Right lobe of liver (tissue), 6 donors: Measurements from ENCODE around the gene AK5. TPM values are rescaled to one million over a fixed set of nuclear protein-coding genes. Genes with fewer than 3 reads are reported as not detected.

Experiments used
- ATAC-seq, 4 donors: fragments of 200-7000 bp; cut with Tn5 transposase; one replicate each; pipeline ENCODE4 v1.9.1; 2020; ENCODE audit warnings: mild to moderate bottlenecking in 4 of 4, moderate library complexity in 4 of 4
- DNase-seq, 3 donors: peaks; one replicate each; pipeline ENCODE4 v3.0.0-alpha.2; 2020
- H3K27ac ChIP-seq, 3 donors: fragments of 200-600 bp; one replicate each; pipeline ENCODE4 v1.8.0; 2022
- H3K27me3 ChIP-seq, 2 donors: fragments of 200-600 bp; one replicate each; pipeline ENCODE4 v1.8.0; 2022
- H3K36me3 ChIP-seq, 4 donors: fragments of 200-600 bp; sonication (generic) in 1 of 4; one replicate each; pipeline versions ENCODE4 v1.5.1 to v1.8.0; 2017 to 2022; ENCODE audit warnings: control low read depth in 1 of 4
- H3K4me1 ChIP-seq, 4 donors: fragments of 200-600 bp; sonication (generic) in 1 of 4; one replicate each; pipeline versions ENCODE4 v1.5.1 to v1.8.0; 2017 to 2022; ENCODE audit warnings: control low read depth in 1 of 4
- H3K4me3 ChIP-seq, 3 donors: fragments of 200-600 bp; one replicate each; pipeline ENCODE4 v1.8.0; 2022
- H3K9me3 ChIP-seq, 4 donors: fragments of 200-600 bp; sonication (generic) in 1 of 4; one replicate each; pipeline versions ENCODE4 v1.5.1 to v1.8.0; 2017 to 2022; ENCODE audit warnings: control low read depth in 1 of 4
- CTCF ChIP-seq, 4 donors: fragments of 200-600 bp in 3 of 4; fragments of 450-650 bp in 1 of 4; IDR thresholded peaks; one replicate each; pipeline versions ENCODE4 v1.5.1 to v1.8.0; 2016 to 2022; ENCODE audit warnings: antibody characterized with exemption in 4 of 4, mild to moderate bottlenecking in 2 of 4
- POLR2A ChIP-seq: fragments of 450-650 bp; IDR thresholded peaks from one replicate; pipeline ENCODE4 v1.6.1; 2017; ENCODE audit warnings: antibody characterized with exemption, mild to moderate bottlenecking
- WGBS: methylation state at CpG from one replicate; pipeline ENCODE4 v1.1.6; 2018; ENCODE audit warnings: low coverage, low lambda C conversion rate; ENCODE audit not compliant: insufficient coverage; ENCODE audit errors: missing lambda C conversion rate; 5-methylcytosine and 5-hydroxymethylcytosine counted together
- intact Hi-C, 2 donors: fragments of 100-400 bp; cut with DNase I; formaldehyde crosslinking; loops; one replicate each; pipeline versions ENCODE4 v1.11.2 to v1.14.1; 2022
- total RNA-seq, 6 experiments: library from RNA; depleted of rRNA in 2 of 6; stranded (reverse); fragments of >200 nt in 2 of 6; fragmentation: NEBNext Ultra II Directional in 3 of 6; extraction: Animal tissue kit (Norgen Biotek cat#: 25700) in 3 of 6; gene quantifications; one replicate each; pipeline versions ENCODE4 v1.1.0 to v1.2.4, GENCODE V29; 2016 to 2023
- donor health status: DM: no; HTN: yes; CAD: no.
- donor health status: DM: no; HTN: no; CAD: no.
- donor health status: DM: no; HTN: no; CAD: no.
- donor health status: DM: no; HTN: yes; CAD: no.
- donor health status: DM: no; HTN: yes; CAD: no.

The AK5 gene
- total RNA-seq, 6 experiments from 2014 or later: 0.47 to 0.53 TPM; not detected in 4

- H3K9me3 ChIP-seq: no peaks in the 10 kb centered on the region
- ATAC-seq: no peak
- H3K27me3 ChIP-seq: peaks cover 0 to 4% of the 10 kb centered on the region in 2 donors
- no peak for DNase-seq
- no peak overlapping the region for H3K4me3 ChIP-seq
- intact Hi-C loops: no loop called here
- TF ChIP-seq CTCF (IDR thresholded peaks at IDR 0.05): no peak
- TF ChIP-seq POLR2A: no peak
- H3K36me3 ChIP-seq: no peaks in the 10 kb centered on the region
- no peaks in the 10 kb centered on the region for H3K4me1 ChIP-seq
- 56% methylated on average over 1 of the region's 1 CpG for WGBS
- no peak overlapping the region for H3K27ac ChIP-seq
Observed at GRCh38 chr1:77288275-77288674, 6.5 kb downstream of the AK5 start.

GRCh38 chr1:77290576-77290975, 8.8 kb downstream of the AK5 start:
- Histone ChIP-seq H3K27me3 (no peaks in the 10 kb centered on the region), H3K27ac (no peak overlapping the region), H3K4me1 (no peaks in the 10 kb centered on the region), H3K36me3 (no peaks in the 10 kb centered on the region), H3K9me3 (no peaks in the 10 kb centered on the region), H3K4me3 (no peak overlapping the region)
- TF ChIP-seq POLR2A (no peak), CTCF (IDR thresholded peaks at IDR 0.05) (no peak)
- intact Hi-C loops: no loop called here
- DNase-seq: no peak
- no peak for ATAC-seq

GRCh38 chr1:77292551-77292950, 10.7 kb downstream of the AK5 start:
- Histone ChIP-seq H3K9me3 (no peaks in the 10 kb centered on the region), H3K4me3 (no peak overlapping the region), H3K36me3 (no peaks in the 10 kb centered on the region), H3K27me3 (no peaks in the 10 kb centered on the region), H3K4me1 (no peaks in the 10 kb centered on the region), H3K27ac (no peak overlapping the region)
- intact Hi-C loops: no loop called here
- WGBS: 51% methylated on average over 3 of the region's 4 CpGs
- no peak for DNase-seq
- TF ChIP-seq POLR2A (no peak), CTCF (IDR thresholded peaks at IDR 0.05) (no peak)
- ATAC-seq: no peak

GRCh38 chr1:77300566-77300965, 18.7 kb downstream of the AK5 start:
- DNase-seq (no peak), ATAC-seq (no peak)
- H3K36me3 ChIP-seq: no peaks in the 10 kb centered on the region
- H3K4me3 ChIP-seq: no peak overlapping the region
- intact Hi-C loops: no loop called here
- WGBS: 82% methylated on average over 1 of the region's 1 CpG
- no peaks in the 10 kb centered on the region for H3K27me3 ChIP-seq
- no peak for TF ChIP-seq CTCF (IDR thresholded peaks at IDR 0.05)
- no peaks in the 10 kb centered on the region for H3K9me3 ChIP-seq
- H3K4me1 ChIP-seq: no peaks in the 10 kb centered on the region
- H3K27ac ChIP-seq: no peak overlapping the region

- DNase-seq: no peak
- H3K27me3 ChIP-seq: no peaks in the 10 kb centered on the region
- TF ChIP-seq POLR2A (no peak), CTCF (IDR thresholded peaks at IDR 0.05) (no peak)
- 43% methylated on average over 3 of the region's 3 CpGs for WGBS
- ATAC-seq: no peak
- H3K9me3 ChIP-seq: no peaks in the 10 kb centered on the region
- H3K4me1 ChIP-seq: no peaks in the 10 kb centered on the region
- no peak overlapping the region for H3K27ac ChIP-seq
- H3K36me3 ChIP-seq: no peaks in the 10 kb centered on the region
- intact Hi-C loops: no loop called here
- H3K4me3 ChIP-seq: no peak overlapping the region
Observed at GRCh38 chr1:77303387-77303786, 21.6 kb downstream of the AK5 start.
